SJSA1 (cell line): Measurements from ENCODE around the gene RSPRY1. TPM values are rescaled to one million over a fixed set of nuclear protein-coding genes. Genes with fewer than 3 reads are reported as not detected.

ENCODE experiments used
- DNase-seq, 2 experiments: peaks; one replicate each; pipeline ENCODE4 v3.0.0-alpha.2; 2015 to 2020; ENCODE audit warnings: low spot score in 2 of 2, low read depth in 1 of 2
- H3K27ac ChIP-seq: fragments of 250-450 bp; sonication (Bioruptor Pico); 2 replicates; pipeline ENCODE4 v1.5.1; 2020; ENCODE audit warnings: mild to moderate bottlenecking, moderate library complexity
- H3K27me3 ChIP-seq: fragments of 250-450 bp; sonication (Bioruptor Pico); replicated peaks from 2 replicates; pipeline ENCODE4 v1.5.1; 2020; ENCODE audit warnings: mild to moderate bottlenecking, moderate library complexity
- H3K36me3 ChIP-seq: fragments of 250-450 bp; sonication (Bioruptor Pico); 2 replicates; pipeline ENCODE4 v1.5.1; 2020; ENCODE audit warnings: mild to moderate bottlenecking
- H3K4me1 ChIP-seq: fragments of 250-450 bp; sonication (Bioruptor Pico); replicated peaks from 2 replicates; pipeline ENCODE4 v1.6.1; 2021; ENCODE audit warnings: mild to moderate bottlenecking
- H3K4me3 ChIP-seq: fragments of 250-450 bp; sonication (Bioruptor Pico); 2 replicates; pipeline ENCODE4 v1.5.1; 2020; ENCODE audit warnings: mild to moderate bottlenecking
- H3K9me3 ChIP-seq: fragments of 250-450 bp; sonication (Bioruptor Pico); replicated peaks from 2 replicates; pipeline ENCODE4 v1.5.1; 2020; ENCODE audit warnings: mild to moderate bottlenecking
- total RNA-seq: library from RNA; depleted of rRNA; stranded (reverse); fragments of >200 nt; shearing (Covaris generic); gene quantifications from 2 replicates; pipeline ENCODE4 v1.2.3, GENCODE V29; 2014

RSPRY1 gene
- total RNA-seq, 1 experiment from 2014 or later, result 40.2 TPM

GRCh38 chr16:57146735-57147134 is 39.4 kb upstream of the RSPRY1 start:
- no peak overlapping the region for H3K27ac ChIP-seq
- H3K4me3 ChIP-seq, result no peak overlapping the region
- H3K9me3 ChIP-seq, result no peaks in the 10 kb centered on the region
- peak in 1 of 2 experiments; percentile 19 for DNase-seq
- H3K36me3 ChIP-seq, result 0 out of 2 replicates have a peak, but pooled peaks cover 12% of the 10 kb centered on the region
- peaks cover 42% of the 10 kb centered on the region for H3K4me1 ChIP-seq
- H3K27me3 ChIP-seq, result no peaks in the 10 kb centered on the region

GRCh38 chr16:57147381-57148221 is 38.5 kb upstream of the RSPRY1 start:
- H3K9me3 ChIP-seq, result no peaks in the 10 kb centered on the region
- H3K27me3 ChIP-seq, result no peaks in the 10 kb centered on the region
- peaks cover 20% of the 10 kb centered on the region for H3K36me3 ChIP-seq
- no peak overlapping the region for H3K4me3 ChIP-seq
- H3K4me1 ChIP-seq, result peaks cover 42% of the 10 kb centered on the region
- H3K27ac ChIP-seq, result no peak overlapping the region
- DNase-seq, result peak; percentile 64 to 65

DNA sequence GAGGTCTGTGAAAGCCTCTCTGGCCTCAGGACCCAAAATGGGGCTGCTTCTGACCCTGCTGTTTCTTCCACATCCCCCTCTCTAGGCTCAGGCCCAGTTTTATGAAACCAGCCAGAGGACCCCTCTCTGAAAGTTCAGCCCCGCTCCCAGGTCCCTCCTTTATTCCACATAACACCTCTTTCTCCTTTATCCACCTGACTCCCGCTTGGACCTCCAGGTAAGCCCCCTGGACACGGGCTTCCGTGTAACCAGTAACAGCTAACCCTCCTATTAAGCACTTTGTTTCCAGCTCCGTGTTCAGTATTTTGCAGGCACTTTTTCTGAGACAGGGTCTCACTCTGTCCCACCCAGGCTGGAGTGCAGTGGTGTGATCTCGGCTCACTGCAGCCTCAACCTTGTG is 37.6 kb upstream of the RSPRY1 start:
- Histone ChIP-seq H3K27me3 (no peaks in the 10 kb centered on the region), H3K27ac (no peak overlapping the region), H3K4me1 (peaks cover 42% of the 10 kb centered on the region), H3K36me3 (peaks cover 26% of the 10 kb centered on the region), H3K4me3 (no peak overlapping the region), H3K9me3 (no peaks in the 10 kb centered on the region)
- no peak for DNase-seq

DNA sequence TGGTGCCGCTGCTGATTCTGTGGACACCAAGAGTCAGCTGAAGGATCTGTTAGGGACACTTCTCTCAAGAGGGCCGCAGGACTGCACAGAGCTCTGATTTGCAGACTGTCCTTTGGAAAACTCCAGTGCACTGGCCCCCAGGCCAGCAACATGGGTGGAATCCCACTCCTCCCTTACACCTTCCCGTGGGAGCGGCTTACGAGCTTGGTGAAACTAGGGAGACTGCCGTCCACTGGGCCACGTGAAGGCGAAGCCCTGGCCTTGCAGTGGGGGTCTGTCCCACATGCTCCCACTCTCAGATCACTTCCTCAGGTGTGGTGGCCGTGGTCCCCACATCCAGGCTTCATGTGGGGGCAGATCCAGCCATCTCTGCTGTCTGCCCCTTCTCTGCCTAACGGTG is 36.7 kb upstream of the RSPRY1 start:
- peaks cover 41% of the 10 kb centered on the region for H3K4me1 ChIP-seq
- H3K9me3 ChIP-seq, result no peaks in the 10 kb centered on the region
- no peak for DNase-seq
- no peak overlapping the region for H3K4me3 ChIP-seq
- peaks cover 32% of the 10 kb centered on the region for H3K36me3 ChIP-seq
- H3K27ac ChIP-seq, result no peak overlapping the region
- no peaks in the 10 kb centered on the region for H3K27me3 ChIP-seq

DNA sequence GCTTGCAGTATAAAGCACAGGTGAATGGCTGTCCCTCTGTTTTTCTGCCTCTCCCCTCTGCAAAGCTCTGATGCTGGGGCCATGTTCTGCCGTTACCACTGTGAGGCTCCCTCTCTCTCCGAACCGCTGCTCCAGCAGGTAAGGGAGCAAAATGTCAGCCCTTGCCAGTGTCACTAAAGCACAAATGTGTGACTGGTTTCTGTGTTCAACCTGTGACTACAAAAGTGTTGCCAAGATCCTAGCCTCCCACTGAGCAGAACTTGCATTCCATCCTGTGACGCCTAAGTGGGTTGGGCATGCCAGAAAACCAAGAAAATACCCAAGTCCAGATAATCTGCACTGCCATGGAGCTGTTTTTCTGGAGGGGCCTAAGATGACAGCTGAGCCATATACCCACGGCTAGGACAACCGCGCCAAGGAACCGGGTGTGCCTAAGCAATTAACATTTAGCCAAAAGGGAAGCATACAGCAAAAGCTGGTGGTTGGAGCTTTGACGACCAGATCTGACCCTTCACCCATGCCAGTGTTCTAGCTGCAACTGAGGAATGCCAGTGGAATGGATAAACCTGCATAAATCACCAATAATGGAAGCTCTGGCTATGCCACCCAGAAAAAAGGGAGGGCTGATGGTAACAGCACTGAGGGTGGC is 35.3 kb upstream of the RSPRY1 start:
- Histone ChIP-seq H3K27ac (no peak overlapping the region), H3K4me1 (peaks cover 27% of the 10 kb centered on the region), H3K4me3 (no peak overlapping the region), H3K9me3 (no peaks in the 10 kb centered on the region), H3K36me3 (peaks cover 42% of the 10 kb centered on the region), H3K27me3 (no peaks in the 10 kb centered on the region)
- DNase-seq, result no peak

- H3K27me3 ChIP-seq, result no peaks in the 10 kb centered on the region
- H3K9me3 ChIP-seq, result no peaks in the 10 kb centered on the region
- peaks cover 21% of the 10 kb centered on the region for H3K4me1 ChIP-seq
- H3K36me3 ChIP-seq, result peaks cover 42% of the 10 kb centered on the region
- H3K4me3 ChIP-seq, result no peak overlapping the region
- no peak overlapping the region for H3K27ac ChIP-seq
- no peak for DNase-seq
Observed at GRCh38 chr16:57151369-57151768, 34.8 kb upstream of the RSPRY1 start.

DNA sequence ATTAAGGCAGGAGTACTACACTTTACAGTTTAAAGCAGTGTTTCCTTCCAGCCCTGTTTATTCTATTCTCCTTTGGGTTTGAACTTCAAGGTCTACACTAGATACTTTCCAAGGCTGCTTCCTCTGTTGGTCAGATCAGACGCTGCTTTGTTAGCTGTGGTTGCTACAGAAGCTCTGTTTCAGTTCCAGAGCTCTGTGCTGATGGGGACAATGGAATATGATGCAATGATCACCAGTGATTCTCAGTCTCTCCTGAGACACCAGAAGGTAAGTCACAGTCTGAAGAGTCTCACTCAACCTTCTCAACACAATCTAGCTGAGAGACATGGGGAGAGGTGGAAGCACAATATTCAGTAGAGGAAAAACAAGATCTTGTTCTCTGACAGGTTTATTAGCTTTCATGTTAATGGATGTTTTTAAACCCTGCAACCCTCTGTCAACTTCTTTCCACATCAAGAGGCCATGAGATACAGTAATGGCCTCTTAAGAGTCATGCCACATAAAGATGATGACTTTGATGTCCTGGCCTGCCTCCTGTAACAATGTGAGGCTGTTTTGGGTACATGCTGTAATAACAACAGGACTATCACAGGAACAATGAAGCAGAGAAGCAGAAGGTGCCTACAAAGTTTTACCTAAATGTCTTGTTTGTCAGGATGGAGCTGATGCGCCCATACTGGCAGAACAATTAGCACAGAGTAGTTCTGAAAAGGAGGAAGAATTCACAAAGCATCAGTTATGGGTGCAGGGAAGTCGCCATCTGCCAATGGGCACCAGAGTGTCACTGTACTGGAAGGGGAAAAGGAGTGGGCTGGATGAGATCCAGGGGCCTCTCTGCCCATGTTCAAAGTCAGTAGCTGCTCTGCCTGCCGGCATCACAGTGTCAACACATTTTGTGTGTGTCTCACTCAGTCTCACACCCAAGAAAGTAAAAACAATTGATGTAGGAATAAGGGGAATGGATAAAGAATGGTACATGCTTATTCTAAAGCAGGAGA is 33.7 kb upstream of the RSPRY1 start:
- Histone ChIP-seq H3K9me3 (no peaks in the 10 kb centered on the region), H3K4me1 (peaks cover 12% of the 10 kb centered on the region), H3K36me3 (peaks cover 43% of the 10 kb centered on the region), H3K27ac (no peak overlapping the region), H3K27me3 (no peaks in the 10 kb centered on the region), H3K4me3 (no peak overlapping the region)
- DNase-seq, result no peak

DNA sequence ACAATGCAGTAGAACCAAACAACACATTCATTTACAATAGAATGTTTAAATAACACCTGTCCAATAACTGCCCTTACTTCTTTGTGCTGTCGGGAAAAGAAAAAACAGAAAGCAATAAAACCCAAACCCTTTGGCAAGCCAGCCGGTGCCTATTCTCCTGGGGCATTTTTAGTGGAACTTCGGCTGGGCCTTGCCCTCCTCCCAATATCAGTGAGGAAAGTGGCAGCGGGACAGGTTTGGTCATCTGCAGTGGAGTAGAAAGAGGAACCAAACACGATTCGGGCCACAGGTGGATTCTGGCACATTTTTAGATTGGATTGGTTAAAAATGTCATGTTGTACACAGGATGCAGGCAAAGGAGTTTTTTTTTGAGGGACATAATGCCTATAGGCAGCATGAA is 32.3 kb upstream of the RSPRY1 start:
- H3K4me3 ChIP-seq, result no peak overlapping the region
- DNase-seq, result no peak

DNA sequence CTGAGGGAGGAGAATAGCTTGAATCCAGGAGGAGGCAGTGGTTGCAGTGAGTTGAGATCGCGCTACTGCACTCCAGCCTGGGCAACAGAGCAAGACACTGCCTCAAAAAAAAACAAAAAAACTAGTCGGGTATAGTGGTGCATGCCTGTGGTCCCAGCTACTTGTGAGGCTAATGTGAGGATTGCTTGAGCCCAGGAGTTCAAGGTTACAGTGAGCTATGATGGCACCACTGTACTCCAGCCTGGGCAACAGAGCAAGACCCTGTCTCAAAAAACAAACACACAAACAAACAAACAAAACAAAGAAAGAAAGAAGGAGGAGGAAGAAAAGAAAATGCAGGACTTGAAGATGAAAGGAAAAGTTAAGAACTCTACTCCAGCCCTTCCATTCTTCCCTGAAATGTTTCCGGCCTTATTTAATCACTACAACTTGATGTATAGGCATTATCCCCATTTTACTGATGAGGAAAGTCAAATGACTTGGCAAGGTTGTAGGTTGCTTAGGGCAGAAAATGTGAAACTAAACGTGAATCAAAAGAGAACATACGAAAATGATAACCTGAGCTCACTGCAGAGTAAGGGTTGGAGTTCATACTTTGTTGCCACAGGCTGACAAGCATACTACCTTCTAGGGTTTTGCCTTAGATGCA is 30.3 kb upstream of the RSPRY1 start:
- Histone ChIP-seq H3K4me3 (no peak overlapping the region), H3K27me3 (no peaks in the 10 kb centered on the region), H3K4me1 (no peaks in the 10 kb centered on the region; the same call in 1 of the 2 replicates), H3K9me3 (no peaks in the 10 kb centered on the region), H3K36me3 (peaks cover 69% of the 10 kb centered on the region), H3K27ac (no peak overlapping the region)
- DNase-seq, result no peak

More for the DNA sequence above, 32.3 kb upstream of the RSPRY1 start:
- Histone ChIP-seq H3K27me3 (no peaks in the 10 kb centered on the region), H3K9me3 (no peaks in the 10 kb centered on the region), H3K4me1 (no peaks in the 10 kb centered on the region; the same call in 1 of the 2 replicates), H3K36me3 (peaks cover 57% of the 10 kb centered on the region), H3K27ac (no peak overlapping the region)

- Histone ChIP-seq H3K4me3 (no peak overlapping the region), H3K36me3 (peaks cover 74% of the 10 kb centered on the region), H3K9me3 (no peaks in the 10 kb centered on the region), H3K27me3 (no peaks in the 10 kb centered on the region), H3K4me1 (no peaks in the 10 kb centered on the region; the same call in 1 of the 2 replicates), H3K27ac (no peak overlapping the region)
- DNase-seq, result no peak
Observed at GRCh38 chr16:57156351-57156703, 29.8 kb upstream of the RSPRY1 start.

DNA sequence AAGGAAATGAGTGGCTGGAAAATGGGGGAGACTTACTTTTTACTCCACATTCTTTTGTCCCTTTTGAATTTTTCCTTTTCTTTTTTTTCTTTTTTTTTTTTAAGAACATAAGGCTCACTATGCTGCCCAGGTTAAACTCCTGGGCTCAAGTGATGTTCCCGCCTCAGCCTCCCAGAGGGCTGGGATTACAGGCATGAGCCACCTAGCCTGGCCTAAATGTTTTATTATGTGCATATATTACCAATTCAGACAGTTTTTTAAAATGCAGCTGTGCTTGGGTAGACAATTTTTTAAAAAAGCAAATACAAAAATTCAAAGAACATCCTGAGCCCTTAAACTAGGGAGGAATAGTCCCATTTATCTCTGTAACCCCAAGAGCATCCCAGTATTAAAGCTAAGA is 28.6 kb upstream of the RSPRY1 start:
- DNase-seq, result no peak
- Histone ChIP-seq H3K27me3 (no peaks in the 10 kb centered on the region), H3K9me3 (no peaks in the 10 kb centered on the region), H3K27ac (no peak overlapping the region), H3K4me3 (no peak overlapping the region), H3K36me3 (peaks cover 74% of the 10 kb centered on the region), H3K4me1 (no peaks in the 10 kb centered on the region; the same call in 1 of the 2 replicates)

DNA sequence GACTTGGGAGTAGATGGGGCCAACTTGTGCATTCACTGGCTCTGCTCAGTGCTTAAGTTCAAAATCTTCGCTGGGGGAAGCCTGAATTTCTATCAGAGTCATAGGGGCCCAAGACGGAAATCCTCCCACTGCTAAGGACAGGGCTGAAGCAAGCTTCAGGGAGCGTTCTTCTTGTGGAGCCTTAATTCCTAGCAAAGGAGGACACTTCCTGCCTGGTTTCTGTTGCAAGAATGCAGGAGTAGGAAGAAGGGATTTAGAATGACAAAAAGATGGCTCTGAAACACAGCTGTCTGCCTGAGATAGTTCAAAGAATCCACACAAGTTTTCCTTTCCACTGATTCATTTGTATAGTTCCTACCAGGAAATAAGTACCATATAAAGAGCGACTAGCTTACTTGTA is 26.7 kb upstream of the RSPRY1 start:
- Histone ChIP-seq H3K4me1 (no peaks in the 10 kb centered on the region; the same call in 1 of the 2 replicates), H3K27ac (no peak overlapping the region), H3K4me3 (no peak overlapping the region), H3K27me3 (no peaks in the 10 kb centered on the region), H3K36me3 (peaks cover 80% of the 10 kb centered on the region), H3K9me3 (no peaks in the 10 kb centered on the region)
- DNase-seq, result no peak

- no peak for DNase-seq
- Histone ChIP-seq H3K9me3 (no peaks in the 10 kb centered on the region), H3K4me1 (no peaks in the 10 kb centered on the region), H3K27me3 (no peaks in the 10 kb centered on the region), H3K36me3 (peaks cover 74% of the 10 kb centered on the region), H3K4me3 (no peak overlapping the region), H3K27ac (no peak overlapping the region)
Observed at GRCh38 chr16:57163842-57164241, 22.3 kb upstream of the RSPRY1 start.
